ENCODE measurements around the gene FAR2.

Gene FAR2

GRCh38 chr12:29242921-29243431 lies 93.9 kb downstream of the FAR2 start:
- Histone ChIP-seq H3K4me3 (ENCODE audit: low read depth, low read length, poor library complexity, severe bottlenecking) (no peak overlapping the region), H3K4me2 (ENCODE audit: low read length) (no peak overlapping the region), H4K20me1 (ENCODE audit: insufficient read depth, low read length) (no peaks in the 10 kb centered on the region), H3K79me2 (ENCODE audit: insufficient read depth, low read length) (no peaks in the 10 kb centered on the region), H3F3A (ENCODE audit: insufficient read depth, low read length) (no peaks in the 10 kb centered on the region), H3K9me3 (ENCODE audit: low read length) (no peaks in the 10 kb centered on the region), H3K36me3 (ENCODE audit: insufficient read depth, low read length) (no peaks in the 10 kb centered on the region), H3K27ac (ENCODE audit: low read depth, low read length, poor library complexity, severe bottlenecking) (no peak overlapping the region), H3K27me3 (ENCODE audit: insufficient read depth, low read length) (no peaks in the 10 kb centered on the region), H3K9ac (ENCODE audit: low read length) (no peak overlapping the region), H3K9me2 (ENCODE audit: low read depth, low read length) (no peaks in the 10 kb centered on the region), H3K4me1 (ENCODE audit: insufficient read depth, low read length, severe bottlenecking) (no peaks in the 10 kb centered on the region), H2AFZ (ENCODE audit: low read length) (no peak overlapping the region)
- TF ChIP-seq EZH2 (IDR thresholded peaks at IDR 0.05; ENCODE audit: borderline replicate concordance, low read length), result no peak
- no peak for TF ChIP-seq CTCF (IDR thresholded peaks at IDR 0.05; ENCODE audit: low read length)

GRCh38 chr12:29244159-29244765 lies 95.2 kb downstream of the FAR2 start:
- no peaks in the 10 kb centered on the region for H3F3A ChIP-seq (ENCODE audit: insufficient read depth, low read length)
- no peak overlapping the region for H3K9ac ChIP-seq (ENCODE audit: low read length)
- H3K79me2 ChIP-seq (ENCODE audit: insufficient read depth, low read length), result no peaks in the 10 kb centered on the region
- no peaks in the 10 kb centered on the region for H3K9me3 ChIP-seq (ENCODE audit: low read length)
- no peak for TF ChIP-seq CTCF (IDR thresholded peaks at IDR 0.05; ENCODE audit: low read length)
- no peak for TF ChIP-seq EZH2 (IDR thresholded peaks at IDR 0.05; ENCODE audit: borderline replicate concordance, low read length)
- H2AFZ ChIP-seq (ENCODE audit: low read length), result no peak overlapping the region
- H3K4me3 ChIP-seq (ENCODE audit: low read depth, low read length, poor library complexity, severe bottlenecking), result no peak overlapping the region
- no peaks in the 10 kb centered on the region for H4K20me1 ChIP-seq (ENCODE audit: insufficient read depth, low read length)
- no peak overlapping the region for H3K4me2 ChIP-seq (ENCODE audit: low read length)
- H3K27me3 ChIP-seq (ENCODE audit: insufficient read depth, low read length), result no peaks in the 10 kb centered on the region
- H3K4me1 ChIP-seq (ENCODE audit: insufficient read depth, low read length, severe bottlenecking), result no peaks in the 10 kb centered on the region
- H3K9me2 ChIP-seq (ENCODE audit: low read depth, low read length), result no peaks in the 10 kb centered on the region
- no peaks in the 10 kb centered on the region for H3K36me3 ChIP-seq (ENCODE audit: insufficient read depth, low read length)
- H3K27ac ChIP-seq (ENCODE audit: low read depth, low read length, poor library complexity, severe bottlenecking), result no peak overlapping the region

- no peaks in the 10 kb centered on the region for H3K9me2 ChIP-seq (ENCODE audit: low read depth, low read length)
- no peaks in the 10 kb centered on the region for H3K9me3 ChIP-seq (ENCODE audit: low read length)
- H2AFZ ChIP-seq (ENCODE audit: low read length), result no peak overlapping the region
- no peaks in the 10 kb centered on the region for H3F3A ChIP-seq (ENCODE audit: insufficient read depth, low read length)
- no peaks in the 10 kb centered on the region for H4K20me1 ChIP-seq (ENCODE audit: insufficient read depth, low read length)
- H3K4me3 ChIP-seq (ENCODE audit: low read depth, low read length, poor library complexity, severe bottlenecking), result no peak overlapping the region
- H3K4me2 ChIP-seq (ENCODE audit: low read length), result no peak overlapping the region
- H3K4me1 ChIP-seq (ENCODE audit: insufficient read depth, low read length, severe bottlenecking), result no peaks in the 10 kb centered on the region
- H3K9ac ChIP-seq (ENCODE audit: low read length), result no peak overlapping the region
- H3K27me3 ChIP-seq (ENCODE audit: insufficient read depth, low read length), result no peaks in the 10 kb centered on the region
- TF ChIP-seq EZH2 (IDR thresholded peaks at IDR 0.05; ENCODE audit: borderline replicate concordance, low read length), result no peak
- TF ChIP-seq CTCF (IDR thresholded peaks at IDR 0.05; ENCODE audit: low read length), result no peak
- H3K36me3 ChIP-seq (ENCODE audit: insufficient read depth, low read length), result no peaks in the 10 kb centered on the region
- H3K27ac ChIP-seq (ENCODE audit: low read depth, low read length, poor library complexity, severe bottlenecking), result no peak overlapping the region
- no peaks in the 10 kb centered on the region for H3K79me2 ChIP-seq (ENCODE audit: insufficient read depth, low read length)
Measured at GRCh38 chr12:29245246-29245645, 96.2 kb downstream of the FAR2 start.
